GM12878 (cell line): ENCODE measurements around the gene ANO9. TPM values are rescaled to one million over a fixed set of nuclear protein-coding genes. Genes with fewer than 3 reads are reported as not detected.

Experiments used
- ATAC-seq: fragments of 200-7000 bp; cut with Tn5 transposase; 3 replicates; pipeline ENCODE4 v1.9.1; 2020; ENCODE audit warnings: mild to moderate bottlenecking, moderate library complexity
- BruUV-seq: library from RNA; stranded (reverse); fragments of 400-500 nt; replicated peaks from 2 replicates; lab custom pipeline; 2021; lab: Mats Ljungman, UMichigan
- CTCF ChIA-PET: fragments of 300-600 bp; sonication (Branson Sonifier 250); formaldehyde crosslinking; extraction: SDS; loops from one replicate; lab custom pipeline; 2021; ENCODE audit warnings: inconsistent platforms; lab: Yijun Ruan, JAX
- POLR2A ChIA-PET: fragments of 350-600 bp; formaldehyde crosslinking; extraction: SDS; loops from one replicate; lab custom pipeline; 2021; ENCODE audit warnings: inconsistent platforms; lab: Charles Lee
- RAD21 ChIA-PET: fragments of 300-600 bp; sonication (Branson Sonifier 250); formaldehyde crosslinking; loops from one replicate; lab custom pipeline; 2023; ENCODE audit warnings: antibody characterized with exemption; ENCODE audit not compliant: unreplicated experiment; lab: Charles Lee
- SMC1A ChIA-PET: fragments of 300-600 bp; sonication (Branson Sonifier 250); formaldehyde crosslinking; loops from one replicate; lab custom pipeline; 2023; ENCODE audit not compliant: unreplicated experiment, uncharacterized antibody; lab: Charles Lee
- DNase-seq: peaks from one replicate; pipeline ENCODE4 v3.0.0-alpha.2; 2011; ENCODE audit warnings: low read depth, low spot score
- FAIRE-seq: peaks from 3 replicates; lab custom pipeline; 2011; peaks lifted over from hg19 to GRCh38; lab: Jason Lieb, UNC
- H2AFZ ChIP-seq: 2 replicates; pipeline ENCODE4 v1.6.0; 2011; ENCODE audit warnings: low read depth, low read length, control low read depth; ENCODE audit not compliant: control insufficient read depth
- H3K27ac ChIP-seq: 2 replicates; pipeline ENCODE4 v1.5.1; 2011; ENCODE audit warnings: control low read depth; ENCODE audit not compliant: control insufficient read depth, insufficient read depth
- H3K27me3 ChIP-seq, 2 experiments: replicated peaks in 1 of 2; 2 replicates each; pipeline versions ENCODE4 v1.6.0 to v1.6.1; 2011; ENCODE audit warnings: low read length in 1 of 2; ENCODE audit not compliant: control insufficient read depth in 2 of 2, insufficient read depth in 2 of 2
- H3K36me3 ChIP-seq, 2 experiments: 2 replicates each; pipeline ENCODE4 v1.5.1; 2011; ENCODE audit warnings: low read length in 1 of 2; ENCODE audit not compliant: control insufficient read depth in 2 of 2, insufficient read depth in 2 of 2
- H3K4me1 ChIP-seq: 2 replicates; pipeline ENCODE4 v1.6.1; 2011; ENCODE audit warnings: mild to moderate bottlenecking, low read length, moderate library complexity, mixed read lengths; ENCODE audit not compliant: control insufficient read depth, insufficient read depth
- H3K4me2 ChIP-seq: 2 replicates; pipeline ENCODE4 v1.6.0; 2011; ENCODE audit warnings: control low read depth; ENCODE audit not compliant: control insufficient read depth, insufficient read depth
- H3K4me3 ChIP-seq: fragments of 200-600 bp; sonication (generic); 2 replicates; pipeline ENCODE4 v1.5.1; 2016
- H3K79me2 ChIP-seq: 2 replicates; pipeline ENCODE4 v1.6.0; 2011; ENCODE audit warnings: low read length; ENCODE audit not compliant: control insufficient read depth, insufficient read depth
- H3K9ac ChIP-seq: 2 replicates; pipeline ENCODE4 v1.8.0; 2011; ENCODE audit warnings: low read length, control low read depth, mixed read lengths; ENCODE audit not compliant: control insufficient read depth, insufficient read depth
- H3K9me3 ChIP-seq: replicated peaks from 3 replicates; pipeline ENCODE4 v1.5.1; 2011; ENCODE audit warnings: mild to moderate bottlenecking, low read length; ENCODE audit not compliant: control insufficient read depth, insufficient read depth
- H4K20me1 ChIP-seq: 2 replicates; pipeline ENCODE4 v1.6.0; 2011; ENCODE audit not compliant: control insufficient read depth, insufficient read depth
- CEBPB ChIP-seq, 2 experiments: fragments of 150-350 bp in 1 of 2; IDR thresholded peaks; 2 replicates each; pipeline ENCODE4 v1.6.1; 2012 to 2014; ENCODE audit warnings: low read depth in 2 of 2, low read length in 2 of 2, borderline replicate concordance in 1 of 2, inconsistent platforms in 1 of 2
- NR2C1 ChIP-seq: fragments of 450-650 bp; IDR thresholded peaks from 2 replicates; pipeline ENCODE4 v1.6.1; 2017; ENCODE audit warnings: antibody characterized with exemption, mild to moderate bottlenecking, moderate library complexity
- NR2F1 ChIP-seq: fragments of 450-650 bp; conservative IDR thresholded peaks from 2 replicates; pipeline ENCODE4 v1.6.1; 2017; ENCODE audit warnings: mild to moderate bottlenecking
- POLR2A ChIP-seq: IDR thresholded peaks from 2 replicates; pipeline ENCODE4 v1.6.1; 2011; ENCODE audit warnings: low read depth, mild to moderate bottlenecking, low read length
- USF2 ChIP-seq: IDR thresholded peaks from 2 replicates; pipeline ENCODE4 v1.6.1; 2011; ENCODE audit warnings: low read depth, low read length, improper control_type of control experiment, borderline replicate concordance
- WGBS: methylation state at CpG from one replicate; pipeline ENCODE4 v1.1.6; 2016; ENCODE audit warnings: low lambda C conversion rate; ENCODE audit not compliant: insufficient replicate concordance, insufficient coverage; ENCODE audit errors: missing lambda C conversion rate; 5-methylcytosine and 5-hydroxymethylcytosine counted together
- in situ Hi-C: fragments of 300-500 bp; cut with MboI; formaldehyde crosslinking; loops from 9 replicates; pipeline ENCODE4 v1.14.3; 2018; ENCODE audit warnings: mixed read lengths
- intact Hi-C: fragments of 100-400 bp; cut with micrococcal nuclease; formaldehyde crosslinking; loops from one replicate; pipeline ENCODE4 v1.14.2; 2022; ENCODE audit not compliant: unreplicated experiment
- polyA plus RNA-seq, 11 experiments: library from polyadenylated mRNA; depleted of rRNA in 4 of 11; unstranded in 6 of 11; stranded (reverse) in 5 of 11; fragments of >200 nt; fragmentation: Nextera tagmentation in 4 of 11; fragmentation: Illumina TruSeq in 1 of 11; extraction: Ambion mirVana in 4 of 11; extraction: Trizol in 1 of 11; gene quantifications; 1 replicate in 1 of 11; 2 replicates in 10 of 11; pipeline versions ENCODE4 v1.2.1 to v1.2.3, GENCODE V29; 2011 to 2016; ENCODE audit warnings: inconsistent platforms in 2 of 11, missing spikeins in 2 of 11, low read depth in 1 of 11
- total RNA-seq, 4 experiments: library from RNA; depleted of rRNA in 3 of 4; stranded (reverse); fragments of >200 nt in 3 of 4; fragmentation: Illumina TruSeq in 1 of 4; extraction: Trizol in 1 of 4; gene quantifications; 2 replicates each; pipeline versions ENCODE4 v1.2.1 to v1.2.3, GENCODE V29; 2013 to 2021

ANO9 gene
- total and polyA plus RNA-seq, 10 of the 15 experiments (the other 5 are each of a cell fraction or from before 2014, with no cell fraction given), result 0.21 to 42.3 (median 12.0) TPM

- H4K20me1 ChIP-seq, result no peaks in the 10 kb centered on the region
- FAIRE-seq (no peak), ATAC-seq (no peak), DNase-seq (no peak)
- 77% methylated on average over 20 of the region's 20 CpGs for WGBS
- H3K4me2 ChIP-seq, result no peak overlapping the region
- intact Hi-C loops (no loop called here), in situ Hi-C loops (no loop called here)
- no peaks in the 10 kb centered on the region for H3K79me2 ChIP-seq
- no peak overlapping the region for H3K4me3 ChIP-seq
- no peaks in the 10 kb centered on the region for H3K9me3 ChIP-seq
- no TSS peak for BruUV-seq
- no peaks in the 10 kb centered on the region for H3K27me3 ChIP-seq
- no peak overlapping the region for H2AFZ ChIP-seq
- RAD21 ChIA-PET, result no interaction called here
- CTCF ChIA-PET, result no interaction called here
- no peak overlapping the region for H3K9ac ChIP-seq
- peaks cover 8% of the 10 kb centered on the region for H3K4me1 ChIP-seq
- SMC1A ChIA-PET, result no interaction called here
- no peaks in the 10 kb centered on the region for H3K36me3 ChIP-seq
- POLR2A ChIA-PET, result no interaction called here
- H3K27ac ChIP-seq, result no peak overlapping the region
- no peak for TF ChIP-seq CEBPB (IDR thresholded peaks at IDR 0.05; ENCODE audit: borderline replicate concordance in 1 of 2, low read depth in 2 of 2, low read length in 2 of 2)
- TF ChIP-seq POLR2A, result peak; percentile 27
Observed at GRCh38 chr11:419248-420005, 22.4 kb downstream of the ANO9 start.

GRCh38 chr11:418343-419247, 23.2 kb downstream of the ANO9 start:
- Histone ChIP-seq H3K4me2 (no peak overlapping the region), H2AFZ (no peak overlapping the region), H3K4me1 (peaks cover 8% of the 10 kb centered on the region), H3K27ac (no peak overlapping the region), H3K79me2 (no peaks in the 10 kb centered on the region), H3K9ac (no peak overlapping the region), H3K36me3 (no peaks in the 10 kb centered on the region), H3K9me3 (no peaks in the 10 kb centered on the region), H4K20me1 (no peaks in the 10 kb centered on the region), H3K4me3 (no peak overlapping the region), H3K27me3 (no peaks in the 10 kb centered on the region)
- CTCF ChIA-PET, result no interaction called here
- RAD21 ChIA-PET, result no interaction called here
- POLR2A ChIA-PET, result no interaction called here
- BruUV-seq, result TSS peak; percentile 73
- ATAC-seq (no peak), DNase-seq (no peak), FAIRE-seq (no peak)
- TF ChIP-seq NR2C1, result peak; percentile 64; the same call in 1 of the 2 replicates
- 0 out of 2 replicates have a peak, but pooled peaks have one; percentile 37 for TF ChIP-seq POLR2A
- TF ChIP-seq USF2, result no peak
- TF ChIP-seq NR2F1, result peak; percentile 43; the same call in 1 of the 2 replicates
- in situ Hi-C loops, result no loop called here
- SMC1A ChIA-PET, result no interaction called here
- 74% methylated on average over 28 of the region's 30 CpGs for WGBS
- intact Hi-C loops, result no loop called here
